Lung (tissue), 12 donors: Measurements from ENCODE around the gene PAK1. TPM values are rescaled to one million over a fixed set of nuclear protein-coding genes. Genes with fewer than 3 reads are reported as not detected.

Experiments
- ATAC-seq: fragments of 200-7000 bp; cut with Tn5 transposase; one replicate; pipeline ENCODE4 v1.9.1; 2020; ENCODE audit warnings: moderate number of reproducible peaks; ENCODE audit not compliant: insufficient read depth, low FRiP score
- DNase-seq, 3 donors: peaks; one replicate each; pipeline ENCODE4 v3.0.0-alpha.2; 2013 to 2017
- H3K27ac ChIP-seq, 2 donors: one replicate each; pipeline ENCODE4 v1.5.1; 2013; ENCODE audit warnings: mild to moderate bottlenecking in 2 of 2, moderate library complexity in 2 of 2, control low read depth in 1 of 2, inconsistent platforms in 1 of 2, low read depth in 1 of 2, low read length in 1 of 2
- H3K27me3 ChIP-seq, 3 donors: one replicate each; pipeline ENCODE4 v1.5.1; 2013; ENCODE audit warnings: low read length in 2 of 3; ENCODE audit not compliant: control insufficient read depth in 3 of 3, insufficient read depth in 3 of 3
- H3K36me3 ChIP-seq, 4 donors: one replicate each; pipeline ENCODE4 v1.5.1; 2013; ENCODE audit warnings: low read length in 4 of 4, mild to moderate bottlenecking in 1 of 4, moderate library complexity in 1 of 4; ENCODE audit not compliant: control insufficient read depth in 4 of 4, insufficient read depth in 4 of 4
- H3K4me1 ChIP-seq, 5 donors: one replicate each; pipeline ENCODE4 v1.5.1; 2013; ENCODE audit warnings: low read length in 5 of 5, mild to moderate bottlenecking in 2 of 5, moderate library complexity in 1 of 5; ENCODE audit not compliant: control insufficient read depth in 5 of 5, insufficient read depth in 5 of 5
- H3K4me3 ChIP-seq: one replicate; pipeline ENCODE4 v1.5.1; 2013; ENCODE audit warnings: mild to moderate bottlenecking, control low read depth, moderate library complexity
- H3K9ac ChIP-seq, 2 donors: one replicate each; pipeline ENCODE4 v1.5.1; 2013; ENCODE audit warnings: low read length in 2 of 2, control low read depth in 1 of 2; ENCODE audit not compliant: insufficient read depth in 1 of 2
- H3K9me3 ChIP-seq, 4 donors: one replicate each; pipeline ENCODE4 v1.5.1; 2013; ENCODE audit warnings: low read length in 3 of 4, mild to moderate bottlenecking in 1 of 4, moderate library complexity in 1 of 4; ENCODE audit not compliant: control insufficient read depth in 4 of 4, insufficient read depth in 3 of 4
- WGBS, 2 donors: extraction: QIAGEN DNeasy Blood & Tissue Kit; methylation state at CpG; one replicate each; pipeline ENCODE4 v1.1.7; 2013; 5-methylcytosine and 5-hydroxymethylcytosine counted together
- polyA plus RNA-seq, 2 donors: library from polyadenylated mRNA; stranded (reverse); fragments of 200-250 nt; gene quantifications; one replicate each; pipeline ENCODE4 v1.2.1, GENCODE V29; 2013
- total RNA-seq, 2 donors: library from RNA; depleted of rRNA in 1 of 2; stranded (reverse); fragments of >200 nt in 1 of 2; gene quantifications; one replicate each; pipeline ENCODE4 v1.2.1, GENCODE V29; 2014 to 2021
- TF ChIP-seq, protein P1 (sequence below): IDR thresholded peaks from 2 replicates; pipeline ENCODE4 v1.5.1; 2012; ENCODE audit warnings: mild to moderate bottlenecking; ENCODE audit errors: control extremely low read depth, extremely low read depth
- donor health status: control.
- donor health status: control.
- donor health status: Bipolar disorder and iron deficiency.
- donor health status: healthy.
- donor health status: DM: yes; HTN: yes; CAD: no.

PAK1 gene
- total and polyA plus RNA-seq, 4 donors, result 8.4 to 70.6 (median 29.8) TPM

DNA sequence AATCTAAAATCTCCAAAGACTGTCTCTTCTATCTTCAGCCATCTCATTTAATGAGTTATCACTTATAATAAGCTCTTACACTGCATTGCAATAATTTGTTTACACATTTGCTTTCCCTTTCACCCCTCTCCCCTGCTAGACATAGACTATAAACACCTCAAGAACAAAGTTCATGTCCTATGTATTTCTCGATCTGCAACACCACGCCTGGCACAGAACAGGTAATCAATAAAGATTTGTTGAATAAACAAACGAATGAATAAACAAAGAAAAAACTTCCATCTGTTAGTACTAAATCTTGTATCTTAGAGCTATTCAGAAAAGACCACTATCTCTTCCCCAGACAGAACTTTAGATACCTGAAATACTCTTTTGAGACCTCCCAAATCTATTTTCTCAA lies 77.6 kb downstream of the PAK1 start:
- no peak overlapping the region for H3K9ac ChIP-seq
- DNase-seq, result no peak
- no peak for ATAC-seq
- no peak overlapping the region for H3K27ac ChIP-seq
- 77 to 85% methylated on average over 3 of the region's 3 CpGs for WGBS, 2 donors
- H3K36me3 ChIP-seq, result peaks cover 0 to 3% (median under 1%) of the 10 kb centered on the region in 4 donors
- peaks cover 0 to 4% (median 0%) of the 10 kb centered on the region in 5 donors for H3K4me1 ChIP-seq
- no peaks in the 10 kb centered on the region for H3K27me3 ChIP-seq
- H3K9me3 ChIP-seq, result no peaks in the 10 kb centered on the region
- H3K4me3 ChIP-seq, result no peak overlapping the region
- TF ChIP-seq, protein P1, sequence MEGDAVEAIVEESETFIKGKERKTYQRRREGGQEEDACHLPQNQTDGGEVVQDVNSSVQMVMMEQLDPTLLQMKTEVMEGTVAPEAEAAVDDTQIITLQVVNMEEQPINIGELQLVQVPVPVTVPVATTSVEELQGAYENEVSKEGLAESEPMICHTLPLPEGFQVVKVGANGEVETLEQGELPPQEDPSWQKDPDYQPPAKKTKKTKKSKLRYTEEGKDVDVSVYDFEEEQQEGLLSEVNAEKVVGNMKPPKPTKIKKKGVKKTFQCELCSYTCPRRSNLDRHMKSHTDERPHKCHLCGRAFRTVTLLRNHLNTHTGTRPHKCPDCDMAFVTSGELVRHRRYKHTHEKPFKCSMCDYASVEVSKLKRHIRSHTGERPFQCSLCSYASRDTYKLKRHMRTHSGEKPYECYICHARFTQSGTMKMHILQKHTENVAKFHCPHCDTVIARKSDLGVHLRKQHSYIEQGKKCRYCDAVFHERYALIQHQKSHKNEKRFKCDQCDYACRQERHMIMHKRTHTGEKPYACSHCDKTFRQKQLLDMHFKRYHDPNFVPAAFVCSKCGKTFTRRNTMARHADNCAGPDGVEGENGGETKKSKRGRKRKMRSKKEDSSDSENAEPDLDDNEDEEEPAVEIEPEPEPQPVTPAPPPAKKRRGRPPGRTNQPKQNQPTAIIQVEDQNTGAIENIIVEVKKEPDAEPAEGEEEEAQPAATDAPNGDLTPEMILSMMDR, result no peak

GRCh38 chr11:77395460-77396173 lies 78.3 kb downstream of the PAK1 start:
- H3K36me3 ChIP-seq, result peaks cover 0 to 8% (median 3%) of the 10 kb centered on the region in 4 donors
- no peak for DNase-seq
- no peak for ATAC-seq
- H3K9ac ChIP-seq, result no peak overlapping the region
- TF ChIP-seq, protein P1, result no peak
- no peaks in the 10 kb centered on the region for H3K27me3 ChIP-seq
- no peak overlapping the region for H3K4me3 ChIP-seq
- 72% methylated on average over 3 of the region's 3 CpGs for WGBS, 2 donors
- H3K9me3 ChIP-seq, result no peaks in the 10 kb centered on the region
- peaks cover 0 to 4% (median 0%) of the 10 kb centered on the region in 5 donors for H3K4me1 ChIP-seq
- no peak overlapping the region for H3K27ac ChIP-seq

DNA sequence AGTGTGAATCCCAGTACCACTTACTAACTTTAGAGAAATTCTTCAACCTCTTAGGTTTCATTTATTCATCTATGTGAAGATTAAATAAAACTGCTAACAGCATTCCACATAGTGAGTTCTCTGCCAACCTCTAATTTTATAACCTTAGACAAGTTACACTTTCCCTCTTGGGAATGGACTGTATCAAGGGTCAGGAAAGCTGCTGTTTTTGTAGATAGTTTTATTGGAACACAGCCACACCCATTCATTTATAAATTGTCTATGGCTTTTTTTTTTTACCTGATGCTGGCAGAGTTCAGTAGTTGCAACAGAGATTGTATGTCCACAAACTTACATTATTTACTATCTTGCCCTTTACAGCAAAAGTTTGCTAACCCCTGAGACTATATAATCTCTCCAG lies 81.1 kb downstream of the PAK1 start:
- H3K4me3 ChIP-seq, result no peak overlapping the region

More for the DNA sequence above, 81.1 kb downstream of the PAK1 start:
- Histone ChIP-seq H3K9me3 (no peaks in the 10 kb centered on the region), H3K9ac (no peak overlapping the region), H3K4me1 (peaks cover 0 to 4% (median 0%) of the 10 kb centered on the region in 5 donors), H3K36me3 (peaks cover 0 to 8% (median 3%) of the 10 kb centered on the region in 4 donors), H3K27me3 (no peaks in the 10 kb centered on the region), H3K27ac (no peak overlapping the region)
- DNase-seq (no peak), ATAC-seq (no peak)
- TF ChIP-seq, protein P1, result no peak
